Activated CD4-positive, alpha-beta T cell treated with anti-CD3 and anti-CD28 coated beads for 4 hours (primary cell): ENCODE measurements around the gene ADCY2.

ENCODE experiments used
- DNase-seq, 2 donors: peaks; one replicate each; pipeline ENCODE4 v3.0.0-alpha.2; 2020

ADCY2 gene

DNA sequence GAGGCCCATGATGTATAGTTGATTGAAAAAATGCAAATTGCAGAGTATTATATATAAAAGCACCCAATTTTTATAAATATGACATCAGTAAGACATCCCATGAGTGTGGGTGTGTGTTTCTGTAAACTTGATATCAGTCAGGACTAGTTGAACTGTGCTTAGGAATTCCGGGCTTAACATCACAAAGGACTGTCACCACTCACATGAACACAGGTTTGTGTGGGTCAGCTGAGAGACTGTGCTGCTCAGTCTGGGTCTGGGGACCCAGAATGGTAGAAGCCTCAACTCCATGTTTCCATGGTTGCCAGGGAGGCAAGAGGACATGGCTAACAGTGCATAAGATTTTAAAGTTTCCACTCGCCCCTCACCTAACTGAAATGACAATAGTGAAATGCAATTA, 120.3 kb downstream of the ADCY2 start:
- DNase-seq, result no peak

GRCh38 chr5:7517006-7517405, 121.1 kb downstream of the ADCY2 start:
- no peak for DNase-seq

DNA sequence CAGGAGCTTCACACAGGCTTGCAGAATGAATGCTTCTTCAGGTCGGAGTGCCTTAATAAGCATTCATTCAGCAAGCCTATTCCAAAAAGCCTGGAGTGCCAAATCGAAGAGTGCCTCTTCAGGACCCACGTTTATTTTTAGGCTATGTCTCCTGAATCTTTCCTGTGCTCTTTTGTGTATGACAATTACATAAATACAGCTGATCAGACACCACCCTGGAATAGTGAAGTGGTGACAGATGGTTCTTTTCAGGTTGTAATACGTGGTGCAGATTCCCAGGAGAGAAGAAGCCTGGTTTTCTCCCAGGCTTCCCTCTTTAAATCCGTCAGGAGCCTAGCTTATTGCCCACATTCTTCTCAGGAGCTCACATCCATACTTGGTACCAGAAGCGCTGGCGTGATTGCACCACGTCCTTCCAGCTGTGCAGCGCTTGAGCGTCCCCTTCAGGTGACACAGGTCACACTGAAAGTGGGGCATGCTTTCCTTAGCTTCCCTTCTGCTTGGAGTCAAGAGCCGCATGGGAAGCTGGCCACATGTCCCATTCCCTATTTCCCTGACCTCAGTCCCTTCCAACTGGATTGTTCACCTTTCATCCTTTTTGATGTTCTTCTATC, 123.1 kb downstream of the ADCY2 start:
- no peak for DNase-seq

- DNase-seq, result no peak
Measured at GRCh38 chr5:7519564-7519963, 123.6 kb downstream of the ADCY2 start.

DNA sequence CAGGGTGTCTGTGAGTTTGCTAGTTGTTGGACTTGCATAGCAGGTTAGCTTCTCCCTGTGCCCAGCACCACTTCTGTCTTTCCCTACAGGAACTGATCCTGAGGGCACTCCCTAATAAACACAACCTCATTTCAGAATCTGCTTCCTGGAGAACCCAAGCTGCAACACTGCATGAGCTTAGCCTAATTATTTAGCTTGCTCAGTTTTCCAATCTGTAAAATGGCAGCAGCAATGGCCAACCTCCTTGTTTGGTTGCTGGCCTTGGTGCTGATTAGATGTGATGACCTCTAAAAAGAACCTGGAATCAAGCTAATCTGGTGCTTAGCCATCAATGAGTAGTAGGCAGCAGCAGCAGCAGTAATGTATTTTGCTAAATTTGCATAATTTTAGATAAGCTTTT, 133.9 kb downstream of the ADCY2 start:
- no peak for DNase-seq

DNA sequence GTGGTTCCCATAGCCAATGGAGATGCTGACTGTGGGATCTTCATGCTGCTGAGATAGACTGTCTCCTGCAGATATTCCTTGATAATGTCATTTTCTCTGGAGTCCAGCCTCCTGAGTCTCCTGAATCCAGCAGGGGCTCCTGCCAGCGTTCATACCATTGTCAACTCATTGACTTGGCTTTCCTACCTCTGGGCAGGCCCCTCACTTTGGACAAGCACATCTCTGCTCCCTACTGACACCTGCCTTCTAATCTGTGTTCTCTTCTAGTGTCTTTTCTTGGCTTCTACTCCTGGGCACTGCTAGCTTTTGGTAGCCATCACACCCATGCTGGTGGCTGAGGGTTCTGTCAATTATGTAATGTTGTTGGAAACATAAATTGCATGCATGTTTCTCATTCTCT, 138.0 kb downstream of the ADCY2 start:
- no peak for DNase-seq

- DNase-seq, result no peak
Measured at GRCh38 chr5:7534505-7534904, 138.6 kb downstream of the ADCY2 start.

DNA sequence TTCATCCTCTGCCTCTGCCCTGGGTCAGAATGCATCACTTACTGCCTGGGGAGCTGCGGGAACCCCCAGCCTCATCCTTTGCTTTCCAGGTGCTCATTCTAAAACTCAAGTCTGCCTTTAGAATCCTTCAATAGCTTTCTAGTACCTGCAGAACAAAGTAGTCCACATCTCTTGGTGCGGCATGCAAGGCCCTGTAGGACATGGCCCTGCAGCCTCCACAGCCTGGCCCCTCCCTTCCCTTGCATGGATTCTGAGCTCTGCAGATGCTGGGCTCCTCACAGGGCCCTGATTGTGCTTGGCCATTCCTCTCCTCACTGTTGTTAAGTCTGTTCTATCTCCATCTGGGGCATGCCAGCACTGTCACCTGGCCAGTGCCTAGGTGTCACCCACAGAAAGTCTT, 141.6 kb downstream of the ADCY2 start:
- DNase-seq, result no peak

- DNase-seq, result no peak
Measured at GRCh38 chr5:7539571-7539970, 143.6 kb downstream of the ADCY2 start.

GRCh38 chr5:7540736-7541485, 145.0 kb downstream of the ADCY2 start:
- DNase-seq, result no peak

- DNase-seq, result no peak
Measured at GRCh38 chr5:7541898-7542297, 146.0 kb downstream of the ADCY2 start.

DNA sequence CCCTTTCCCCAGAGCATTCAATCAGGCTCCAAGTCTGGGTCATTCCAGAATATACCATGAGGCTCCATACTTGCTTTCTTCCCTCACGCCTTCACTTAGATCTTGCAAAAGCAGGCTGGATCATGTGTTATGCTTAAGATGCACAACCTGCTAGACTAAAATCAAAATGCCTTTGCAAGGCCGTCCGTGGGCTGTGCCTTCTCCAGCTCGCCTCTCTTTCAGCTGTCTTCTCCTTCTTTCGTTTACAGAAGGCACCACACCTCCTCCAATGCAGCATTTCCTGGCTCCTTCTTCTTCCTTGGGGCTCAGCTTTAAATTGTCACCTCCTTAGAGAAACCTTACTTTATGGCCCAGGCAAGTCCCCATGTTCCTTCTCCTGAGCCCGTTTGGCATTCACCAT, 150.6 kb downstream of the ADCY2 start:
- DNase-seq, result no peak

GRCh38 chr5:7548596-7548995, 152.7 kb downstream of the ADCY2 start:
- DNase-seq, result no peak

GRCh38 chr5:7565559-7565958, 169.6 kb downstream of the ADCY2 start:
- DNase-seq, result no peak

- DNase-seq, result no peak
Measured at GRCh38 chr5:7576023-7576715, 180.2 kb downstream of the ADCY2 start.

DNA sequence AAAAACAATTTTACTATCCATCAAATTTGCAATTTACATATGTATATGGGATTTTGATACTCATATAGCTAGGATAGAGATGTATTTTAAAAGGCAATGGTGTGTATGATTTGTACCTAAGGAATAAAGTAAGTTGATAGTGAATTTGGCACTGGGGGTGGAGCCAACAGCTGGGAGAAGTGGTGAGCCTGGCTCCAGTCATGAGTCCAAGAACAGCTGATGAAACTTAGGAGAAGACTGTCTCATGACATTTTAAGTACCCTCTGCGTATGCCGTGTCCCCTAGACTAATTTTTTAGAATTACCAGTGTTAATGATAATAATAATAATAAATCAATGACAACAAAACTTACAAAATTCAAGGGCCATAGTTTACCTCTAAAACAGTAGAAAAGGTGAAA, 181.4 kb downstream of the ADCY2 start:
- no peak for DNase-seq

GRCh38 chr5:7578071-7578470, 182.1 kb downstream of the ADCY2 start:
- DNase-seq, result no peak

GRCh38 chr5:7584749-7585148, 188.8 kb downstream of the ADCY2 start:
- no peak for DNase-seq

DNA sequence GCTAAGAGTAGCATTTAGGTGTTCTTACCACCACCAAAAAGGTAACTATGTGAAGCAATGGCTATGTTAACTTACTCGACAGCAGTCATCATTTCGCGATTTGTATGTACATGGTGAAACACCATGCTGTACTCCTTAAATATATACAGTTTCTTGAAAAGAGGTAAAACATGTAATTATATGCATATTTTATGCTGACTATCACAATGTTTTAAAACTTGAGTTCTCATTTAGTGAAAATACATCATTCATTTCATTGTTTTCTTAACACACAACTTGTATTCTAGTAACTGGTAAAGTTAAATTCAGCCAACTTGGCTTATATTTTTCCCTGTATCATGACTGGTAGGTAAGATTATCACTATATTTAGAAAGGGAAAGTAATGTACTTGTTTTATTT, 189.9 kb downstream of the ADCY2 start:
- no peak for DNase-seq

DNA sequence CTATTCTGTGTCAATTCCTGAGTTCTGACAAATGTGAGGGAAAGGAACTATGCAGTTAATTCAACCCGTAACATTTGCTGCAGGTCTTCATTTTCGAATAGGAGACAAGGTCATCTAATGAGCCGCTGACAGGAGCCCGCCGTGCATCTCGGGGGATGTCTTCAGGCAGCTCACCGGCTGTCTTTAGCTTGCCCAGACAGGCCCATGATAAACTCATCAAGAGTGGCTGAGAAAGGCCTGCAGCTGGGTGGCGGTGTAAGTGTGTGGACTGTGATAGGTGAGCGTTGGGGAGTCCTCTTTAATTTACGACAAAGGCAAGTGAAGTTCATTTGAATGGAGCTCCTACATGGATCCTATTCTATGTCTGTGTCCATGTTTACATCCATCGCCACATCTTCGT, 190.5 kb downstream of the ADCY2 start:
- no peak for DNase-seq

- DNase-seq, result no peak
Measured at GRCh38 chr5:7589800-7590199, 193.9 kb downstream of the ADCY2 start.

DNA sequence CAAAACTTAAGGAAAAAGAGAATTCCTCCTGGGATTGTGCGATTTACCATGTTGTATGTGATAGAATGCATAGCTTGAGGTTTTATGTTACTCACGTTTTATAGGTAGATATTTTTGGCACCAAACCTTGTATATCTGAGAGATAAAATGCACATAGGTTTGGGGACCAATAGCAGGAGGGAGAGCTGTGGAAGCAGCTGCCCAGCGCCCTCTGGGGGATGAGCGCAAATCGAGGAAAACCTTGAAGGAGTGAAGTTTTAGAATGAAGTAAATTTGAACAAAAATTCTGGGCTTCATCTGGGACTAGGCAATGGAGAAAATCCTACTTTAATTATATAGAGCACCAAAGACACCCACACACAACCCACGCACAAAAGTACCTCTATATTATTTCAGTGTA, 197.0 kb downstream of the ADCY2 start:
- no peak for DNase-seq

DNA sequence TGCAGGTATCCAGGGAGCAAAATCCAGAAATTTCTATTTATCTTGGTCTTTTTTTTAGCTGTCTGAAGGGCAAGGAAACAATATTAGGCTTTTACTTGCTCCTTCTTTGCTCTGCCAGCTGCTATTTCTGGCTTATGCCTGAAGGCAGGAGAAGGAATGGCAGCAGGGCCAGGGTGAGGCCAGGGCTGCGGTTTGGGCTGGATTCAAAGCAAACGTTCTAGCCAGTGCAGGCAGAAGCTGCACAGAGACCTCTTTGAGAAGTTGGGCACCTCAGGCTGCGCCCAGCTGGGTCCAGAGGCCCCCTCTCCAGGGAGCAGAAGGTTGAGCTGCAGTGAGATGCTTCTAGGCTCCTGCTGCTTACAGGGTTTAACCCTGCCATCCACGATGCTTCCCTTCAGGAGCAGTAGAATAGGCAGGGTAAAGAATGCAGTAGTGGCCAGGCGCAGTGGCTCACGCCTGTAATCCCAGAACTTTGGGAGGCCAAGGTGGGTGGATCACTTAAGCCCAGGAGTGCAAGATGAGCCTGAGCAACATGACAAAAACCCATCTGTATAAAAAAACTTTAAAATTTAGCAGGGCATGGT, 201.2 kb downstream of the ADCY2 start:
- DNase-seq, result no peak
